ENCODE measurements around the gene PRTG. TPM values are rescaled to one million over a fixed set of nuclear protein-coding genes. Genes with fewer than 3 reads are reported as not detected.

Gene PRTG
- total and polyA plus RNA-seq, 2 experiments from 2014 or later: 0.63 to 3.4 TPM

GRCh38 chr15:55742498-55742926 lies 440 bp downstream of the PRTG start:
- H3K27ac Mint-ChIP-seq: no peak overlapping the region
- Histone ChIP-seq H3K9me2 (ENCODE audit: insufficient read depth) (no peaks in the 10 kb centered on the region), H3K4me2 (peak overlapping the region; percentile 93), H2AFZ (peak overlapping the region; percentile 83), H3K36me3 (ENCODE audit: insufficient read depth) (no peaks in the 10 kb centered on the region), H4K20me1 (replicated peaks; ENCODE audit: insufficient read depth) (peaks cover 16% of the 10 kb centered on the region), H3K79me2 (replicated peaks; ENCODE audit: insufficient read depth) (no peaks in the 10 kb centered on the region), H3F3A (replicated peaks; ENCODE audit: low read depth) (peaks cover 7% of the 10 kb centered on the region), H3K27me3 (ENCODE audit: insufficient read depth) (peaks cover 99% of the 10 kb centered on the region), H3K4me1 (ENCODE audit: insufficient read depth) (peaks cover 22% of the 10 kb centered on the region), H3K4me3 (peak overlapping the region; percentile 72), H3K27ac (ENCODE audit: low read depth) (no peak overlapping the region)
- DNase-seq (ENCODE audit: low spot score): peak; percentile 23
- peak overlapping the region; percentile 69 for H3K4me3 Mint-ChIP-seq
- no peaks in the 10 kb centered on the region for H3K36me3 Mint-ChIP-seq (ENCODE audit: low read depth)
- H3K27me3 Mint-ChIP-seq (ENCODE audit: insufficient read depth, low read depth, poor library complexity): peaks cover 36% of the 10 kb centered on the region
- H3K4me1 Mint-ChIP-seq: peaks cover 6% of the 10 kb centered on the region; the same call in 2 of the 3 replicates
- ATAC-seq: peak; percentile 44
- H3K9me3 Mint-ChIP-seq: no peaks in the 10 kb centered on the region; the same call in 2 of the 3 replicates
- no peak for TF ChIP-seq STAT1 (IDR thresholded peaks at IDR 0.05; ENCODE audit: unreplicated experiment)
- TF ChIP-seq EZH2phosphoT487 (IDR thresholded peaks at IDR 0.05; ENCODE audit: unreplicated experiment): peak; percentile 81
- no peak for TF ChIP-seq ZNF114 (CRISPR knock-in tag; IDR thresholded peaks at IDR 0.05)
- TF ChIP-seq EZH2 (IDR thresholded peaks at IDR 0.05; ENCODE audit: low read depth, unreplicated experiment): peak; percentile 53
- TF ChIP-seq REST (IDR thresholded peaks at IDR 0.05; ENCODE audit: unreplicated experiment): no peak

- Histone ChIP-seq H3K4me2 (peak overlapping the region; percentile 93), H3K27ac (ENCODE audit: low read depth) (no peak overlapping the region), H3K9me2 (ENCODE audit: insufficient read depth) (no peaks in the 10 kb centered on the region), H3F3A (replicated peaks; ENCODE audit: low read depth) (peaks cover 7% of the 10 kb centered on the region), H3K36me3 (ENCODE audit: insufficient read depth) (no peaks in the 10 kb centered on the region), H3K4me3 (peak overlapping the region; percentile 72), H3K4me1 (ENCODE audit: insufficient read depth) (peaks cover 22% of the 10 kb centered on the region), H4K20me1 (replicated peaks; ENCODE audit: insufficient read depth) (peaks cover 18% of the 10 kb centered on the region), H3K79me2 (replicated peaks; ENCODE audit: insufficient read depth) (no peaks in the 10 kb centered on the region), H3K27me3 (ENCODE audit: insufficient read depth) (peaks cover 100% of the 10 kb centered on the region), H2AFZ (peak overlapping the region; percentile 83)
- Mint-ChIP-seq H3K27me3 (ENCODE audit: insufficient read depth, low read depth, poor library complexity) (peaks cover 42% of the 10 kb centered on the region), H3K4me3 (no peak overlapping the region), H3K27ac (no peak overlapping the region), H3K36me3 (ENCODE audit: low read depth) (no peaks in the 10 kb centered on the region), H3K4me1 (peaks cover 6% of the 10 kb centered on the region; the same call in 2 of the 3 replicates), H3K9me3 (no peaks in the 10 kb centered on the region; the same call in 2 of the 3 replicates)
- peak; percentile 60 for DNase-seq (ENCODE audit: low spot score)
- peak; percentile 15 for ATAC-seq
- no peak for TF ChIP-seq CTCF (conservative IDR thresholded peaks at IDR 0.05; ENCODE audit: low read depth in 2 of 2)
- TF ChIP-seq ZNF462 (CRISPR knock-in tag; IDR thresholded peaks at IDR 0.05): no peak
- TF ChIP-seq JUNB (IDR thresholded peaks at IDR 0.05; ENCODE audit: unreplicated experiment): no peak
- no peak for TF ChIP-seq CREB1 (CRISPR knock-in tag; IDR thresholded peaks at IDR 0.05; ENCODE audit: low read depth)
- peak; percentile 86 for TF ChIP-seq EZH2 (IDR thresholded peaks at IDR 0.05; ENCODE audit: low read depth, unreplicated experiment)
Observed at GRCh38 chr15:55741833-55742497, 987 bp downstream of the PRTG start.

Measured in GM23338 (cell line).